GM18520 (cell line): ENCODE results near the gene PMS2.
"Not testable (repeated sequence)": the region's sequence is repeated elsewhere in the genome, so short reads cannot be mapped to it uniquely, and the experiment has no call there.

Experiments
- ATAC-seq: cut with Tn5 transposase; IDR thresholded peaks from one replicate; pipeline ENCODE4 v1.9.1; 2021; ENCODE audit not compliant: unreplicated experiment

PMS2 gene

DNA sequence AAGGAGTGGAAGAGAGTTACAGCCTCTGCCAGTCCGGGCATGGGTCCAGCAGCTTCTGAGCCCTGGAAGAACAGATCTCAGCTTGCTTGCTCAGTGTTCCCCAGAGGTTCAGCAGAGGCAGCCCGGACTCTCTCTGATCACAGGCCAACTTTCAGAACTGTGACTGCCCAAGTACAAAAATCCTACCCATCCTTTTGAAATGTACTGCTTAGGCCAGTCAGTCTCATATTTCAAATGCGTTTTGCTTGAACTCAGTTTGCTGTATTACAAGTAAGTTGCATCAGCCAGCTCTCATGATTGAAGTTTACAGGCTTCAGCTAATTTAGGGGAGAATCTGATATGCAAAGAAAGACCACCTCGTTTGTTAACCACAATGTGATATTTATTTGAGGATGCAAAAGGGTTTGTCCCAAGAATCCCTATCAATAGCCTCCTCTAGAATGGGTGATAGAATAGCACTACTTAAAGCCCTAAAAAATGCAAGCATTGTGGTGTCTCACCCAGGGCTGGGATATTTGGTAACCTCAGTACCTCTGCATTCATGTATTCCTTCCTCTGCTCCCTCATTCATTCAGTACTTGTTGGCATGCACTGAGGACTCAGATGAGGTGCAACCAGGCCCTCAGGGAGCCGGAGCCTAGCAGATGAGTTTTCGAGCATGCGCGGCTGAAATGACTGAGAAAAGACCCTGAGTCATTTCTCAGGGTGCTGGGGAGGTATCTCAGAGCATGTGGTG is 7.2 kb upstream of the PMS2 start:
- peak; percentile 22 for ATAC-seq

DNA sequence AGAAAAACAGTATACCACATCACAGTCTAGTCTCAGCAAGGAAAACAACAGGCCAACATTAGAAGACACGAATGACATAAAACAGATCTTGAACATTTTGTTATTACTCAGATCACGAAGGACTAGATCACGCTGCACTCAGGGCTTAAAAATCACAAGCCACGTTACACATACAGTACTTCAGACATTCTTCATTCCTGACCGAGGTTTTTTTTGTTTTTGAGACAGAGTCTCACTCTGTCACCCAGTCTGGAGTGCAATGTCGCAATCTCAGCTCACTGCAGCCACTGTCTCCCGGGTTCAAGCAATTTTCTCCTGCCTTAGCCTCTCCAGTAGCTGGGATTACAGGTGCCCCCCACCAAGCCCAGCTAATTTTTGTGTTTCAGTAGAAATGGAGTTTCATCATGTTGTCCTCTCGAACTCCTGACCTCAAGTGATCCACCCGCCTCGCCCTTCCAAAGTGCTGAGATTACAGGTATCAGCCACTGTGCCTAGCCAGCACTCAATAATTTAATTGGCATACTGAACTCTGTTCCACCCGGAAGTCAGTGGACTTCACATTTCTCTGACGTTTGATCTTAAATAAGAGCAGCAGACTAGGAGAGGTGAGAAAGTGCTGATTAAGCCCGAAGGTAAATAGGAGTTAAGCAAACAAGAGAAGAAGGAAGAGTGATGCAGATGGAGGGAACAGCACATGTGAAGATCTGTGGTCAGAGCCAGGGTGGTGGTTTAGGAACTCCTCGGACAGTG is 3.7 kb upstream of the PMS2 start:
- no peak for ATAC-seq

DNA sequence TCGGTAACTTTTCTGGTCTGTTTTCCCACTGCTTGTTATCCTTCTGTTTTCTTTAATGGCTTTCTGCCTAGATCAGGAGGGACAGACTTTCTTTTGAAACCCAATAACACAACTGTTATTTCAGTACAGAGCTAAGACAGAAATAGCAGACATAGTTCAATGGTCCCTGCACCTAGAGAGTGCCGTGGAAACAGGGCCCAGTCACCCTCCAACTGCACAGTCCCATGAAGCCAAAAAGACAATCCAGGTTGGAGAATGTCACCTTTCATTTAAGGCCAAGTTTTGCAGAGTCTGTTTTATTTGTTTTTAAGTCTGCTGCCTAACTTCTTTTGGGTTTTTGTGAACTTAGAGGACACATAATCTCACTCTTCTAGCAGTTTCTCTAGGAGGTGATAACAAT is 2.7 kb upstream of the PMS2 start:
- no peak for ATAC-seq

DNA sequence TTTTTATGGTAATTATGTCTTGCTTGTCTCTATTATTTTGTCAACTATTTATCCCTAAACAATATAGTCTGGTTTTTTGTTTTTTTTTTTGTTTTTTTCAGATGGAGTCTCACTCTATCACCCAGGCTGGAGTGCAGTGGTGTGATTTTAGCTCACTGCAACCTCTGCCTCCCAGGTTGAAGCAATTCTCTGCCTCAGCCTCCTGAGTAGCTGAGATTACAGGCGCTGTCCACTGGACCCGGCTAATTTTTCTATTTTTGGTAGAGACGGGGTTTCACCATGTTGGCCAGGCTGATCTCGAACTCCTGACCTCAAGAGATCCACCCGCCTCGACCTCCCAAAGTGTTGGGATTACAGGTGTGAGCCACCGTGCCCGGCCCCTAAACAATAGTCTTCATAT is 1.5 kb upstream of the PMS2 start:
- not testable (repeated sequence) for ATAC-seq

DNA sequence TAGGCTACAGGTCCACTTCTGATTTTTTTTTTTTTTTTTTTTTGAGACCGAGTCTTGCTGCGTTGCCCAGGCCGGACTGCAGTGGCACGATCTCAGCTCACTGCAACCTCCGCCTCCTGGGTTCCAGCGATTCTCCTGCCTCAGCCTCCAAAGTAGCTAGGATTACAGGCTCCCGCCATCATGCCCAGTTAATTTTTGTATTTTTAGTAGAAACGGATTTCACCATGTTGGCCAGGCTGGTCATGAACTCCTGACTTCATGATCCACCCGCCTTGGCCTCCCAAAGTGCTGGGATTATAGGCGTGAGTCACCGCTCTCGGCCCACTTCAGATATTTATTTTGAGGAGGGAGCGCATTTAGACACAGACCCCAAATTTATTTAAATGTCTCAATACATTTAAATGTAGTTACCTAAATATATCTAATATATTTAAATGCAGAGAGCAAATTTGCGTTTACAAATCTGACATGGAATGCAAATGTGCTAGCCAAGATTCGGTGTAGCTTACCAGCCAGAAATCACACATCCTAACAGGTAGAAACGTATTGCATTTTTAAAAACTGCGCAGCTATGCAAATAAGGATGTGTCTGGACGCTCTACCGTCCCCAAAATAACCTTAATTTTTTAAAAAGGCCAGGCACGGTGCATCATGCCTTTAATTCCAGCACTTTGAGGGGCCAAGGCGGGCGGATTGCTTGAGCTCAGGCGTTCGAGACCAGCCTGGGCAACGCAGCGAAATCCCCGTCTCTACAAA is 836 bp downstream of the PMS2 start:
- not testable (repeated sequence) for ATAC-seq

DNA sequence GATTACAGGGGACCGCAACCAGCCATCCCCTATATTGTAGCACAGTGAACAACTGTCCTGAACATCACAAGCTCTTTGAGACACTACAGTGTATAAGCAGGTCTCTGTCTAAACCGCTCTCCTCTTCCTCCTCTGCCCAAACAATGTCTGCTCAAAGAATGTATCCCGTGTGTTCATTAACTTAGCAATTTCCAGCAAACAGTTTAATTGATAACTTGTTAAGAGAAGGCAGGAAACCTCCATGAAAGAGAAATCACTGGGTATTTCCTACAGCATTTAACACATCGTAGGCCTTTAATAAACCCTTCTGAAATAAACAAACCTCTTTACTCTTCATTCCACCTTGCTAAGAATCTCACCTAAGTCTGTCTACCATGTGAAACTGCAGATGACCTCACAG is 1.5 kb downstream of the PMS2 start:
- ATAC-seq: no peak

DNA sequence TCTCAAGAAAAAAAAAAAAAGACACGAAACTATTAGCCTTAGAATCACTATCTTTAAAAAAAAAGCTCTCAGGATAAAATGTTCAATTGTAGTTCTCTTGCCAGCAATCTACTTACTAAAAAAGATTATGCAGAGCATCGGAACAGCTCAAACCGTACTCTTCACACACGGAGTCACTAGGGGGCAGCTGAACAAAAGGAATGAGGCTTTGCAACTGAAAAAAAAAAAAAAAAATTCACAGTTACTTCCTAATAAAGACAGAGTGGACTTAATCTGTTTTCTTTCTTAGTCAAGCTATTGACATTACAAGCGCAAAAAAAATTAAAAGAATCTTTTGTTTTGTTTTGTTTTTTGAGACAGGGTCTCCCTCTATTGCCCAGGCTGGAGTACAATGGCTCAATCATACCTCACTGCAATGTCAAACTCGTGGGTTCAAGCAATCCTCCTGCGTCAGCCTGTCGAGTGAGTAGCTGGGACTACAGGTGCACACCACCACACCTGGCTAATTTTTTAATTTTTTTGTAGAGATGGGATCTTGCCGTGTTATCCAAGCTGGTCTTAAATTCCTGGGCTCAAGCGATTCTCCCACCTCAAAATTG is 11.5 kb downstream of the PMS2 start:
- ATAC-seq: no peak

DNA sequence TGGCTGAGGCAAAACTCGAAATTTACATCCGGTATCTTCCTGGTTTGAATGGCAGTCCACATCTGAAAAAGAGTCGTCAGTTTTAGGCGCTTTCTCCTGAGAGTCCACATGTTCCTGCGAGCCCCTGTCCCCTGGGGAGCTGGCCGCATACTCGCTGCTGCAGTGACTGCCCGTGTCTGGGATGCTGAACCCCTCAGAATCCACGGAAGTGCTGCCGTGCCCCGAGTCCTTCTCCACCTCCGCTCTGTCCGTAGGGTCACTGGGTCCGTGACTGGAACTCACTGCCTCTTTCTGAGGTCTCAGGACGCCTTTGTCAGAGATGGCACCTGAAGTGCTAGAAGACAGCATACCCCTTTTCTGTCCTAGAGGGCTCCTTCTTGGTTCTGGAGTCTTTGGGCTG is 21.8 kb downstream of the PMS2 start:
- ATAC-seq: not testable (repeated sequence)

DNA sequence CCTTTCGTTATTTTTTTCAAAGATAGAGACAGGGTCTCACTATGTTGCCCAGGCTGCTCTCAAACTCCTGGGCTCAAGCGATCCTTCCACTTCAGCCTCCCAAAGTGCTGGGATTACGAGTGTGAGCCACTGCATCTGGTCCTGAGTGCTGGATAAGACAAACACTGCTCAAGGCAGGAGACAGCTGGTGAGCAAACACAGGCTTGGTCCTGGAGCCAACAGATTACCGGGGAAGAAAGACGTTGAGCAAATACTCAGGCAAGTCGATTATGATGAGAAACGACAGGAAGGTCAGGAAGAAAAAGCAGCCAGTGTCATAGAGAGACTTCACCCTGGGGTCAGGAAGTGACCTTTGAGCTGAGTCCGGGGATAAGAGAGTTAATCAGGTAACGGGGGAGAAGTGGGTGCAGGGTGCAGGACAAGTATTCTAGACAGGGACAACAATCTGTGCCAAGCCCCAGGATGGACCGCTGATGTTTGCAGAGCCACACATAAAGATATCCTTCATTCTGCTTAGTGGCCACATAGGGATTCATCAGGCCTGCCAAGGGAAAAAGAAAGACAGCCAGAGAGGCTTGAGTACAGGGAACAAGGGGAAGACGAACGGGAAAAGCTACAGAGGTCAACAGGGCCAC is 29.1 kb downstream of the PMS2 start:
- not testable (repeated sequence) for ATAC-seq

DNA sequence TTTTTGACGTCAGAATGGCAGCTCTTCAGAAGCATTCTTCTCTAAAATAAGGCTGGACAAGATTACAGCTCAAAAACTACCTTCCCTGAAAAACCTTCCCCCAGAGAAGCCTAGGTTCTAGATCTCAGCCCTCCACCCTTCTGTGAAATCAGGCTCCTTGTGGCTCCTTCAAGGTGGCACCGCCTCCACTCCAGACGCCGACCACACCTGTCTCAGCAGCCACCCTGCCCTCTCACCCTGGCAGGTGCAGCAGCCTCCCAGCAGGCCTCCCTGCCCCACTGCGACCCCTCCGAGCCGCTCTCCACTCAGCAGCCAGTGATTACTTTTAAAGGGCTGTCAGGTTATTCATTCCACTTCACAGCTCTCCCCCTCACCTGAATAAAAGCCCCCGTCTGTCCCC is 35.3 kb downstream of the PMS2 start:
- ATAC-seq: not testable (repeated sequence)

DNA sequence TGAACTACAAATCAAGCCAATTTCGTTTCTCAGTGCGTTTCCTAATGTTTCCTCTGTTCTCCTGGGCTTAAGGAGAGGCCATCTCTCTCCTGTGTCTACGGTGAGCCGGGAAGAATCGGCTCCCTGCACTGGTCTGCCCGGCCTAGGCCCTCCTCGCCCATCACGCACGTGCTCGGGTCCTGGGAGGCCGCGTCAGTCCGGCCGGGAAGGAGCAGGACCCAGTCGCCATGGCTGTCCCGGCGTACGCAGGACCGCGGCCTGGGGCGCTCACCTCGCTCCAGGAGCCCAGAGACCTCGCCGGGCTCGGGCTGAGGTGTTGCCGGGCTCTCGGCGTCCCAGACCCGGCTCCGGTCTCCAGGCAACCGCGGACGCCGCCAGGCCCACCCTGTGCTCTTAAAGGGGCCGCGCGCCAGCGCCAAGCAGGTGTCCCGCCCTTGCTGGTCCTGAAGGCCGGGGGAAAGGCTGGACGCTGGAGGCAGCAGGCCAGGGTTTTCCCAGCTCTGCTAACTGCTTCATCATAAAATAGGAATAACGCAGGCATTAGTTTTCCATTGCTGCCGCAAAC is 38.4 kb downstream of the PMS2 start, which contains the start of gene RSPH10B:
RSPH10B (minus strand) TSS at position 343 of the 565 bp plus-strand sequence. CDS start 3,573 bp downstream, outside the sequence.
- ATAC-seq: not testable (repeated sequence)

DNA sequence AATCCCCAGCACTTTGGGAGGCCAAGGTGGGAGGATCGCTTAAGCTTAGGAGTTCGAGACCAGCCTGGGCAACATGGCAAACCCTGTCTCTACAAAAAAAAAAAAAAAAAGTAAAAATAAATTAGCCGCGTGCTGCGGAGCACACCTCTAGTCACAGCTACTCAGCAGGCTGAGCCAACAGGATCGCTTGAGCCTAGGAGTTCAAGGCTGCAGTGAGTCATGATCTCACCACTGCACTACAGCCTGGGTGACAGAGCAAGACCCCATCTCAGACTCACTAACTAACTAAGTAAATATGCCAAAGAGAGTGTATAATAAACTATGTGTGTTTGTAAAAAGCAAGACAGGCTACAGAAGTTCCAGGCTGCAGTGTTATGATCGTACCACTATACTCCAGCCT is 45.0 kb downstream of the PMS2 start:
- not testable (repeated sequence) for ATAC-seq

DNA sequence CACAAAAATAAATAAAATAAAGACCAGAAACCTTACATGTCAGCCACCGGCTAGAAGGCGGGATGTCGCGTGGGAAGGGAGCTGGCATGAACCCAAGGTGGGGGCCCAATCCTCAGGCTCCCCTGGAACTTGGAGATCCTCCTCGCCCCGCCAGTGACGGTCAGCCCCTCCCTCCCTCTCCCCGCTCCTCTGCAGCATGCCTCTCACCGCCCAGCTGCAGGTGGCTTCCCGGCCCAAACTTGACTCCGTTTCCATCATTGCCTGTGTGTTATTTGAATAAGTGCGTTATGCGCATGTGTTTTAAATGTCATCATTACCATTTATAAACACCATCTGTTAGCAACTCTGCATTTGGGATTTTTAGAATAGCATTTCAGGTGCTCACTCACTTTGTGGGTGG is 45.6 kb downstream of the PMS2 start:
- ATAC-seq: not testable (repeated sequence)

DNA sequence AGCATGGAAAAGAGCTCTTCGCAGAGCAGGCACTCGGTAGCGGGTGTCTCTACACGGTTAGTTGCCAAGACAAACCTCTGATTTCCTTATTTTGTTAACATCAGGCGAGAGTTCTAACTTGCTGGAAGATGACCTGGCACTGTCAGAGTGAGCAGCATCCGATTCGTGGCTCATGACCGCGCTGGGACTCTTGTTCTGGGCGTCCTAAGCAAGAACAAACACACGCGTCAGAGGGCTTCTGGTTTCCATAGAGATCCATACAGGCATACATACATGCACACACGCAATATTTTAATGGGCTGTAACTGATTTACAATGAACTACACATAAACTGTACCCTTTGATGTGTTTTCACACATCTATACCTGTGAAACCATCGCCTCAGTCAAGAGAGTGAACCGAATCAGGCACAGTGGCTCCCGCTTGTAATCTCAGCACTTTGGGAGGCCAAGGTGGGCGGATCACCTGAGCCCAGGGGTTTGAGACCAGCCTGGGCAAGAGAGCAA is 73.9 kb downstream of the PMS2 start:
- not testable (repeated sequence) for ATAC-seq

DNA sequence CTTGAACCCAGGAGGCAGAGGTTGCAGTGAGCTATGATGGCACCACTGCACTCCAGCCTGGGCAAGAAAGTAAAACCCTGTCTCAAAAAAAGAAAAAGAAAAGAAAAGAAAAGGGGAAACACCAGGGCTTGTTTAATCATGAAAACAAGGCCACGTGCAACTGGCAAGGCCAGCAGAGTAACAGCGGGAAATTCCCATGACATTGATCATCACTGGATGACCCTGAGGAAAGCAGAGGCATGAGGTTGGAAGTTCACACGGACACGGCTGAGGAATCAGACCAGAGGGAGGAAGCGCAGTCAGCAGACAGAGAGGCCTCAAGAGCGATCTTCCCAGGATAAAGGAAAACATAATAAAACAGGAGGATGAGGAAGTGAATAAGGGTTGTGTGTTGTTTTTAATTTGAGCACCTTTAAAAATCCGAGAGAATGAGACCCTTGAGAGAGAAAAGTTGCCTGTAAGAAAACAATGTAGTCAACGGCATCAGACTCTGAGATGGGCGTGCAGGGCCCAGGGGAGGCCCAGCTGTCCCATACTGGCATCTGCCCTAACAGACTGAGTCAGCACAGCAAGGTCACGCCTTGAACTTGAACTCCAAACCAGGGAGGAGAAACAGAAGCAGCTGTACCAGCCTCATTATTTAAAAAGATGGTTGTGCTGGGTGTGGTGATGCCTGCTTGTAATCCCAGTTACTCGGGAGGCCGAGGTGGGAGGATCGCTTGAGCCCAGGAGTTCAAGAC is 76.8 kb downstream of the PMS2 start:
- ATAC-seq: not testable (repeated sequence)

DNA sequence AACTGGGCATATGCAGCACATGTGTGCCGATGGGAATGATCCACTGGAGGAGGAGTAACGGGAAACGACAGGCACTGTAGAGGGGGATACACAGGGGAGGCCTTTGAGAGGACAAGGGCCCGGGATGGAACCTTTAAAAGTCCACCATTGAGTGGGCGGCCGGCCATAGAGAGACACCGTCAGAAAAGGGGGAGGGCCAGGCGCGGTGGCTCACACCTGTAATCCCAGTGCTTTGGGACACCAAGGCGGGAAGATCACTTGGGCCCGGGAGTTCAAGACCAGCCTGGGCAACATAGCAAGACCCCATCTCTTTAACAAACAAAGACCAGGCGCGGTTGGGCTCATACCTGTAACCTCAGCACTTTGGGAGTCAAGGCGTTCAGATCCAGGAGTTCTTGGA is 77.6 kb downstream of the PMS2 start:
- ATAC-seq: not testable (repeated sequence)

DNA sequence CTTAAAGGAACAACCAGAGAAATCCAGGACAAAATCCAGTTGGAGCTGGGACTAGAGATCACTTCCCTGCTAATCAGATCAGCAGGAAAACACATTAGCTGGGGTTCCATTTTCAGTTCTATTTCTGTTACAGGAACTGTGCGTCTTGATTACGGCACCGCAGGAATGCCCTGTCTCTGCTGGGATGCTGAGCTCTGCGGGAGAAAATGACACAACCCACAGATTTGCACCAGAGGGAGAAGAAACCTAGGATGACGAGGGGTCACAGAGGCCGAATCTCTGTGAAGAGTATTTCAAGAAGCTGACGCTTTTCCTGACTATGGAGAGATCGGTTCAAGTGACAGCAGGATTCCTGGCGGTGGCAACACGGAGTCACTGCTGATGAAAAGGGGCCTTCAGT is 78.6 kb downstream of the PMS2 start:
- ATAC-seq: not testable (repeated sequence)

DNA sequence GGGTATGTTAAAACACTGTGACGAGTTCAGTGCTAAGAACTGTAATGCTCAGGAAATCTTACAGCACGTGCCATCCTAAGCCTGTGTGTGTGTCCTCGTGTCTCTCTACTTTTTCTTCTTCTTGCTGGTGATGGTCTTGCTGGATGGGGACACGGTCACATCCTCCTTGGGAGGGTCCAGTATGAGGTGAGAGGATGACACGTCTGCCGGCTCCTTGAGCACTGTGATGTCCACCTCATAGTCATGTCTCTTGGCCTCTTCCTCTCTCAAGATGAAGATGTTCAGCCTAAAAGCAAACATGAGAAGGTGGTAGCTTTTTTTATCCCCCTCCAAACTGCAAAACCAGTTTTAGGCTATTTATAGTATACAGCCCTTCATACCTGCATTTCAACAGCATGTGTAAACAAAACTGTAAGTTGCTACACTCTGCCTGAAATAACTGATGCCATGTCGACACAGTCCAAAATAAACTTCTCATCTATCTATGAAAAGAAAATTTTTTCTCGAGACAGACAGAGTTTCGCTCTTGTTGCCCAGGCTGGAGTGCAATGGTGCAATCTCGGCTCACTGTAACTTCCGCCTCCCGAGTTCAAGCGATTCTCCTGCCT is 82.5 kb downstream of the PMS2 start:
- not testable (repeated sequence) for ATAC-seq

DNA sequence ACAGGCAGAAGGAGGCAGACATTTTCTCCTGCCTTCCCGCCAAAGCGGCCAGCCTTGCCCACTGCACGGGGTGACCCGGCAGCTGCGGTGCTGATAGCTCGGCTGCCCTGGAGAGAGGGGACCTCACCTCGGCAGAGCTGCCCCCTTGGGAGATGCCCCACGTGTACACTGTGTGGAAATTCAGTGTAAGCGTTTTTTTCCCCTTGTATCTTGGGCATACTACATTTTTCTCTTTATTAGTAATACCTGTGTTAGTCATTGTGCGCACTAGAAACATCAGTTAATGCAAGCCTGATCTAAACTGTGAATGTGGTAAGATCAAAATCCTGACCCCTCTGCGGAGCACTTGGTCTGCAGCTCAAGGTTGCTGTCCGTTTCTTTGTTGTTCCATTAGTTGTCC is 84.2 kb downstream of the PMS2 start:
- ATAC-seq: not testable (repeated sequence)
